GM19035 (cell line): ENCODE data around the gene SPSB2.

Experiments used
- ATAC-seq: cut with Tn5 transposase; IDR thresholded peaks from one replicate; pipeline ENCODE4 v1.9.1; 2021; ENCODE audit not compliant: unreplicated experiment

The SPSB2 gene

GRCh38 chr12:6821591-6822425 is 51.3 kb downstream of the SPSB2 start, which contains the start of gene GPR162:
TSS of gene GPR162 (plus strand) at chr12:6821821. CDS start at chr12:6823899, 2,078 bp downstream.
- ATAC-seq = no peak
